Glomerular endothelial cell (primary cell): ENCODE data around the gene SLC9B2. TPM values are rescaled to one million over a fixed set of nuclear protein-coding genes. Genes with fewer than 3 reads are reported as not detected.

Experiments
- DNase-seq: peaks from one replicate; pipeline ENCODE4 v3.0.0-alpha.2; 2011; ENCODE audit warnings: low read depth, low spot score; ENCODE audit errors: extremely low read depth
- total RNA-seq: library from RNA; depleted of rRNA; stranded (reverse); fragments of >200 nt; gene quantifications from 2 replicates; pipeline ENCODE4 v1.2.3, GENCODE V29; 2015

The SLC9B2 gene
- total RNA-seq, 1 donor from 2014 or later, result 18.8 TPM

GRCh38 chr4:103075894-103076746, 441 bp downstream of the SLC9B2 start:
- DNase-seq, result no peak

GRCh38 chr4:103075435-103075893, 1.1 kb downstream of the SLC9B2 start:
- DNase-seq, result no peak

GRCh38 chr4:103074744-103075434, 1.7 kb downstream of the SLC9B2 start:
- no peak for DNase-seq

- DNase-seq, result no peak
Observed at GRCh38 chr4:103073792-103074438, 2.6 kb downstream of the SLC9B2 start.

- no peak for DNase-seq
Observed at GRCh38 chr4:103067841-103068547, 8.6 kb downstream of the SLC9B2 start.

- no peak for DNase-seq
Observed at GRCh38 chr4:103060453-103061148, 16.0 kb downstream of the SLC9B2 start.

GRCh38 chr4:103054030-103054429, 22.5 kb downstream of the SLC9B2 start:
- no peak for DNase-seq

- no peak for DNase-seq
Observed at GRCh38 chr4:103052779-103053178, 23.8 kb downstream of the SLC9B2 start.

GRCh38 chr4:103052145-103052544, 24.4 kb downstream of the SLC9B2 start:
- no peak for DNase-seq

- DNase-seq, result no peak
Observed at GRCh38 chr4:103050736-103051436, 25.7 kb downstream of the SLC9B2 start.

GRCh38 chr4:103046416-103047290, 29.9 kb downstream of the SLC9B2 start:
- DNase-seq, result peak; percentile 10

GRCh38 chr4:103044183-103044582, 32.4 kb downstream of the SLC9B2 start:
- no peak for DNase-seq

- DNase-seq, result no peak
Observed at GRCh38 chr4:103036169-103036568, 40.4 kb downstream of the SLC9B2 start.

- DNase-seq, result no peak
Observed at GRCh38 chr4:103032574-103032973, 44.0 kb downstream of the SLC9B2 start.

- DNase-seq, result no peak
Observed at GRCh38 chr4:103030791-103031190, 45.8 kb downstream of the SLC9B2 start.

- DNase-seq, result no peak
Observed at GRCh38 chr4:103029300-103029699, 47.3 kb downstream of the SLC9B2 start.

- no peak for DNase-seq
Observed at GRCh38 chr4:103026868-103027267, 49.7 kb downstream of the SLC9B2 start.

GRCh38 chr4:103024996-103025395, 51.6 kb downstream of the SLC9B2 start:
- no peak for DNase-seq

- no peak for DNase-seq
Observed at GRCh38 chr4:103021120-103021519, 55.4 kb downstream of the SLC9B2 start.
